Non-pigmented ciliary epithelial cell (primary cell): Measurements from ENCODE around the gene SUGCT.
"Not testable (repeated sequence)": the region's sequence is repeated elsewhere in the genome, so short reads cannot be mapped to it uniquely, and the experiment has no call there.

Experiments used
- DNase-seq: peaks from one replicate; pipeline ENCODE4 v3.0.0-alpha.2; 2010; ENCODE audit warnings: low read depth

The SUGCT gene

DNA sequence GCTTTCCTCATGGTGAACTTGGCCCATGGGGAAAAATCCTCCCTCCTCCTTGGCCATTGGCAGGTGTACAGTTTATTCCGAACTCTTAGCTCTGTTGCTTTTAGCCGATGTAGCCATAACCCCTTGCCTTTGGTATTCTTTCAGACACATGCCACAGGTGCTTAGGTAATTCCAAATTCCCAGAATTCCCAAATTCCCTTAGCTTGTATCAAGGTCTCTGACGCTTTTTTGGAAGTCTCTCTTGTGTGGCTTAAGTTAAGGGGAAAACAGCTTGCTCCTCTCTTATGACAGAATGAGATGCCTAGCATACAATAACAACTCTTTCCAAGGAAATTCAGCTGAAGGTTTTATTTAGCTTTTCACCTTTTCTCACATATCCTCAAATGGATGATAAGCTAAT is 68.0 kb downstream of the SUGCT start:
- no peak for DNase-seq

DNA sequence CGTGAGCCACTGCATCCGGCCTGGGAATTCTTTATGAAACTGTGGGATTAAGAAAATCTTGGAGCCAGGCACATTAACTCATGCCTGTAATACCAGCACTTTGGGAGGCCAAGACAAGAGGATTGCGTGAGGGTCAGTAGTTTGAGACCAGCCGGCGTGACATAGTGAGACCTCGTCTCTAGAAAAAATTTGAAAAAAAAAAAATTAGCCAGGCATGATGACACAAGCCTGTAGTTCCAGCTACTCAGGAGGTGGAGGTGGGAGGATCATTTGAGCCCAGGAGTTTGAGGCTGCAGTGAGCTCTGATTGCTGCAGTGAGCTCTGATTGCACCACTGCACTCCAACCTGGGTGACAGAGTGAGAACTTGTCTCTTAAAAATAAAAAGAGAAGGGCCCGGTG is 69.8 kb downstream of the SUGCT start:
- DNase-seq, result no peak

- DNase-seq, result no peak
Measured at GRCh38 chr7:40205992-40206391, 71.2 kb downstream of the SUGCT start.

- peak; percentile 38 for DNase-seq
Measured at GRCh38 chr7:40211276-40212003, 76.6 kb downstream of the SUGCT start.

DNA sequence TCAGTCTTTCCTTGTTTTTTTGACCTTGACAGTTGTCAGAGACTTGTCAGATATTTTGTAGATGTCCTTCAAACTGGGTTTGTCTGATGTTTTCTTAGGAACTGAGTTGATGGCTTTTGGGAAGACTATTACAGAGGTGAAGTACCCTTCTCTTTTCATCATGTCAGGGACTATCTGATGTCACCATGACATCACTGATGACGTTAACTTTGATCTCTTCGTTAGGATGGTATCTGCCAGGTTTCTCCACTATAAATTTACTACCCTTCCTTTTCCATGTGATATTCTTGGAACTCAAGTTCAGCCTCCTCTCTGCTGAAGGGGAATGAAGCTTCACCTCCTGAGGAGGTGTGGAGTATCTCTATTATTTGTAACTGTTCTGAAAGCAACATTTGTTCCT is 78.5 kb downstream of the SUGCT start:
- DNase-seq, result no peak

GRCh38 chr7:40213856-40214255 is 79.1 kb downstream of the SUGCT start:
- peak; percentile 71 for DNase-seq

GRCh38 chr7:40218612-40219011 is 83.8 kb downstream of the SUGCT start:
- DNase-seq, result not testable (repeated sequence)

- peak; percentile 85 for DNase-seq
Measured at GRCh38 chr7:40219917-40220316, 85.1 kb downstream of the SUGCT start.

GRCh38 chr7:40220421-40220911 is 85.7 kb downstream of the SUGCT start:
- DNase-seq, result peak; percentile 19

DNA sequence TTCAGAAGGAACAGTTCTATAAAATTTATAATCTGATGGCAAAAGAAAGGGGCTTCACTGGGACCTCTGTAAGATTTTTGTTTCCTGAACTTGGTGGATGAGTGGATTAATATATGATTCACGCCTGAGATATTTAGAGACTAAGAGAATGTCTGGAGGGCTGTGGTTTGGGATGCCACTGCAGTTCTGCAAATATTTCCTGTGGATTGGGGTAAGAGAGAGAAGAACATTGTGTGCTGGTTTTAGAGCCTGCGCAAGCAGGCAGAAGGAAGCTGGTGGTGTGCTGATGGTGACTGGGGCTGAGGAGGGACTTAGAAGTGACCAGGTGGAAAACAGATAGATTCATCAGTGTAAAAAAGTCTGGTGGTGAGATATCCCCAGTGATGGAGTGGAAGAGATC is 87.0 kb downstream of the SUGCT start:
- DNase-seq, result peak; percentile 99

DNA sequence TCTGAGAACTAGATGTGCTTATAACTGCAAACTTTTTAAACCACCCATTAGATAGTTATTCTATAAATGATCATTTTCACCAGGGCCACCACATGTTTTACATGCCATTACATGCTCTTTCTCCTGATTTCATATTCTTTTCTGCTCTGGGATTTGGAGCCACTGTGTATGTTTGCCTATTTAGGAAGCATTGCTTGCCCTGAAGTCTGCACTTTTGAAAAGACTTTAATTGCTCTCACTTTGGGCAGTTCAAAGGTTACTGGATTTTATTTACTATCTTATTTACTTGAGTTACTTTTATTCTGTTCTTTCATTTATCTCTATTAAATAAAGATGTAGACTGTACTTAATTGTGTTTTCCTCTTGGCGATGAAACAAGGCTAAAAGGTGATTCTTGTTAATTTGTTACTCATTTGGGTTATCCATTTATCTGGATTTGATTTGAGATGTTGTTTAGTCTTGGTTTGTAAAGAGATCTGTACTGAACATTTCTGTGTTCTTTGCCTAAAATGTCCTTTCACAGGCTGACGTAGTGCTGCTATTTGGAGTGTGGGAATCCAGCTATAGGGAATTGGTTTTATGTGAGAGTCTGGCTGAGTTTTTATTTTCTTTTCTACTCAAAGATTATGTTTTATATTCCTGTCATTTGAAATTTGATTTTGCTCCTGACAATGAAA is 88.8 kb downstream of the SUGCT start:
- DNase-seq, result no peak

DNA sequence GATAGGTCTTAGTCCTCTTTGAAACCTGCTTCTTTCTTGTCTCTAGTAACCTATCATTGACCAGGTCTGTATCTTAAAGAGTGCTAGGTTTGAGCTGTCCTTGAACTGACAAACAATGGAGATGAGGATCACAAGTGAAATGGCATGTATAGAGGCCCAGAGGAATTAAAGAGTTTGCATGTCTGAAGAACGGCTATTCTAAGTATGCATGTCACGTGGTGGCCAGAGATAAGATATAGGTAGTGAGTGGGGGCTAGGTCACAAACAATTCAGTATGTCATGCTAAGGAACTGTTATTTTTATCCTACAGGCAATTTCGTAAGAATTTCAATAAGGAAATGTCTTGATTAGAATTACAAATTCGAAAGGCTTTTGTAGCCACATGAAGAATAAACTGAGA is 95.3 kb downstream of the SUGCT start:
- peak; percentile 27 for DNase-seq

GRCh38 chr7:40231796-40232195 is 97.0 kb downstream of the SUGCT start:
- DNase-seq, result no peak

DNA sequence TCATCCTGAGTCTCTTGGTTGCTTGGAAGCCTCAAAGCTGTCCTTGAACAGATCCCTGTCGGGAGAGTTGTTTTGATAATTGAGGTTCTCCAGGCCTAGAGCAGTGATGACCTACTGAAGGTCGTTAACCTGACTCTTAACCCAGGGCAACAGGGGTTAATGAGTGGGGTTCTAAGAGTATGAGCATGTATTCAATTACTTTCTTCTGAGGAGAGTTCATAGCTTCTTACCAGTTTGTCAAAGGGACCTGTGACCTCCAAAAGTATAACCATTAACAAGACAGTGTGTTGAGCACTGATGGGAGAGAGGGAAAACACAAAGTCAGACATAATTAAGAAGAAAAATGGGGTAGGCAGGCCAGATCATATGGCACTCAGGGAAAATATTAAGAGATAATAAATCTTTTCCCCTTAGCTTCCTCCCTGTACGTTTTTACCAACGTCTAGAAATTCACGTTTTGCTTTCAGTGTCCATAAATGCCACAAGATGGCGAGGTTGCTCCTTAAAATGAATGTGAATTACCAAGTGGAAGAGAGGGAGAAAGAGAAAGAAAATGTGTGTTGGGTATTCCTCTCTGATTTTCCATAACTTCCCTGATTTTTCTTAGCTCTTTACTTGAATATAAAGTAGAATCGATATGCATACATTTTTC is 97.6 kb downstream of the SUGCT start:
- DNase-seq, result peak; percentile 49

GRCh38 chr7:40234046-40234445 is 99.2 kb downstream of the SUGCT start:
- no peak for DNase-seq

DNA sequence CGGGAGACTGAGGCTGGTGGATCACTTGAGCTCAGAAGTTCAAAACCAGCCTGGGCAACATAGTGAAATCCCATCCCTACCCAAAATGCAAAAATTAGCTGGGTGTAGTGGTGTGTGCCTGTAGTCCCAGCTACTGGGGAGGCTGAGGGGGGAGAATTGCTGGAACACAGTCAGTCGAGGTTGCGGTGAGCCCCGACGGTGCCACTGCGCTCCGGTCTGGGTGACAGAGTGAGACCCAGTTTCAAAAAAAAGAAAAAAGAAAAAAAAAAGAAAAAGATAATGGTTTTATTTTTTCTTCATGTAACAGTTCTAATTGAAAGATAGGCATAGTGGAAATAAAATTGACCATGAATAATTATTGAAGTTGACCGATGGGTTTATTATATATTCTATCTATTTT is 99.9 kb downstream of the SUGCT start:
- no peak for DNase-seq

DNA sequence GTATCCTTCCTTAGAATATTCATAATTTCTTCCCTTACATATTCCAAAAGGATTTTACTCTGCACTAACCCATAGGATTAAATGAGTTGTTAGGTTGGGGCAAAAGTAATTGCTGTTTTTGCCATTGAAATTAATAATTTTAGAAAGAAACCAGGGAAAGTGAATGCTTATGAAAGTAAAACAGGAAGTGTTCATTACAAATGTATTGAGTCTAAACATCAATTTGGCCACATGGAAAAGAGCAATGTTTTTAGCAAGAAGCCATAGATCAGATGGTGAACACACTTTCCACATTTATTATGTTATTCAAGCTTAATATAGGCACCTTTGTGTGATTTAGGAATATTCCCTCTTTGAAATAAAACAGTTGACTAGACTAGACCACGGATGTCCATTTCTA is 102.9 kb downstream of the SUGCT start:
- no peak for DNase-seq

DNA sequence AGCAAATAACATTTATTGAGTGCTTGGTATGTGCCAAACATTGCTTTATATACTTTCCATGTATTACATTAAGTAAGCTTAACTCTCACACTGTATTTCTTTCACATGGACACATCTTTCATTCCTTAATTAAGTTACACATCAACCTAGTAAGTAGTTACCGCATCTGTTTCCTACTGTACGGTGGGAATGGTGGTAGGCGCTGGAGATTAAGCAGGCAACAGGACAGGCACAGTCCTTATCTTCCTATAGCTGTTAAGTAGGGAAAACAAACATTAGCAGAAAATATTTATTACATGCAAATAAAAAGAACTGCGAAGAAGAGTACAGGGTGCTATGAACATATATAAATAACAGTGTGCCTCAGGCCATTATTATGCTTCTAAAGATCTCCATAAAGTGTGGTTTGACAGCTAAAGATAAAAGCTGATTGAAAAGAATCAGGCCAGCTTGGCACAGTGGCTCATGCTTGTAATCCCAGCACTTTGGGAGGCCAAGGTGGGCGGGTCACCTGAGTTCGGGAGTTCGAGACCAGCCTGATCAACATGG is 105.0 kb downstream of the SUGCT start:
- no peak for DNase-seq

DNA sequence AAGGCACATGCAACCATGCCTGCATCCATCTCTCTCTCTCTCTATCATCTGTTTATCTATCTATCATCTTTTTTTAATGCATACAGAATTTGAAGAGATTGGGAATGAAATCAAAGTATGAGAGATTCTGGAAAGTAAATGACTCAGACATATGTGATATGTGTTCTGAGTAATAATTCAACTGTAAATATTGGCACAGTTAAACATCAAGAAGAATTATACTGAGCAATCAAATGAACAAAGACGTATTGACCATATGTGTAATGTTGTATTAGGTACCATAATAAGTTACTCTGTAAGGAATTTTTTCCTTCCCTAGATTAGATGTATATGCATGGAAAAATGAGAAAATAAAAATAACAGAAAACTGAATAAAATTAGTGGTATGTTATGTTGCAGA is 108.3 kb downstream of the SUGCT start:
- no peak for DNase-seq

DNA sequence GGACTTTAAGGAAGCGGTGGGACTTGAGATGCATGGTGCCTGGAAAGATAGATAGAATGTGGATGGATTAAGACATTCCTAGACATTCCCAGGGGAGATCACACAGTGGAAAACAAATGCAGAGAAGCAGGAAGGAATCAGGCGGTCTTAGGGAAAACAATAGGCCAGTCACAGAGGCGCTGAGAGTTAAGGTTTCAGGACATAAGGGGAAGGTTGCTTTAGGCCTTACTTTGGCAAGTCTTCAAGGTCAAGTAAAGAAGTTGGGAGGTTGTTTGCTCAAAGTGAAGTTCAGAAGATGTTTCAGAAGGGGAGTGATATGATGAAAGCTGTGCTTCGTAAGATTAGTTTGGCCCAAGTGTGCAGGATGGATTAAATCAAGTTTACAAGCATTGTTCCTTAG is 109.4 kb downstream of the SUGCT start:
- DNase-seq, result no peak

DNA sequence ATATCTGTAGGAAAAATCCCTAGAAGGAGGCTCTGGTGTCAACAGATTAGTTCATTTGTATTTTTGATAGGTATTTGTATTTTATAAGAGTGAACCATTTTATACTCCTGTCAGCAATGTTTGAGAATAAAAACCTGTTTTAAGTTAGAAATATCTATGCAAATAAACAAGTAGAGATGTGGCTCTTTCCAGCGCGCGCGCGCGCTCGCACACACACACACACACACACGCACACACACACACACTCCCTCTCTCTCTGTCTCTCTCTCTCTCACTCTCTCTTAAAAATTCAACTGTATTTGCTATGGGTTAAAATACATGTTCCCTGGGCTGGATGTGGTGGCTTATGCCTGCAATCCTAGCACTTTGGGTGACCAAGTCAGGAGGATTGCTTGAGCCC is 113.9 kb downstream of the SUGCT start:
- no peak for DNase-seq

DNA sequence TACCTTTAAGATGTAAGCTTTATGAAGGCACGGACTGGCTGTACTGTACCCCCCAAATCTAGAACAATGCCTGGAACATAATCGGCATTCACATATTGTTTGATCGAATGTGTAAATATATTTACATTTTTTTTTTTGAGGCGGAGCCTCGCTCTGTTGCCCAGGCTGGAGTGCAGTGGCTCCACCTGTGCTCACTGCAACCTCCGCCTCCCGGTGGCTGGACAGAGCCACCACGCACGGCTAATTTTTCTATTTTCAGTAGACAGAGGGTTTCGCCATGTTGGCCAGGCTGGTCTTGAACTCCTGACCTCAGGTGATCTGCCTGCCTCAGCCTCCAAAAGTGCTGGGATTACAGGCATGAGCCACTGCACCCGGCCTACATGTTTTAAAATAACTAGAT is 118.6 kb downstream of the SUGCT start:
- not testable (repeated sequence) for DNase-seq
